ENCODE measurements around the gene IL20RB.

The IL20RB gene

GRCh38 chr3:137041686-137042085 is 83.9 kb downstream of the IL20RB start:
- DNase-seq, result no peak

GRCh38 chr3:137046747-137047146 is 89.0 kb downstream of the IL20RB start:
- no peak for DNase-seq

- no peak for DNase-seq
These were observed 89.5 kb downstream of the IL20RB start for GRCh38 chr3:137047240-137047639.

- no peak for DNase-seq
These were observed 92.5 kb downstream of the IL20RB start for GRCh38 chr3:137050281-137050680.

- DNase-seq, result no peak
These were observed 94.5 kb downstream of the IL20RB start for GRCh38 chr3:137052298-137052697.

All from inflammatory macrophage (primary cell).